Upper lobe of left lung (tissue), 6 donors: ENCODE data around the gene CGA. TPM values are rescaled to one million over a fixed set of nuclear protein-coding genes. Genes with fewer than 3 reads are reported as not detected.
"Not testable (repeated sequence)": the region's sequence is repeated elsewhere in the genome, so short reads cannot be mapped to it uniquely, and the experiment has no call there.

Experiments used
- ATAC-seq, 2 donors: fragments of 200-7000 bp; cut with Tn5 transposase; one replicate each; pipeline ENCODE4 v1.9.1; 2022; ENCODE audit warnings: mild to moderate bottlenecking in 2 of 2, moderate library complexity in 2 of 2; ENCODE audit not compliant: low FRiP score in 2 of 2
- DNase-seq, 2 donors: peaks; one replicate each; pipeline ENCODE4 v3.0.0-alpha.2; 2019 to 2020
- H3K27ac ChIP-seq, 4 donors: fragments of 200-600 bp; sonication (generic); one replicate each; pipeline ENCODE4 v1.5.1; 2016 to 2019
- H3K27me3 ChIP-seq, 4 donors: fragments of 200-600 bp; sonication (generic); one replicate each; pipeline ENCODE4 v1.5.1; 2017 to 2019
- H3K36me3 ChIP-seq, 4 donors: fragments of 200-600 bp; sonication (generic); one replicate each; pipeline ENCODE4 v1.5.1; 2016 to 2019
- H3K4me1 ChIP-seq, 4 donors: fragments of 200-600 bp; sonication (generic); one replicate each; pipeline ENCODE4 v1.5.1; 2018 to 2019
- H3K4me3 ChIP-seq, 4 donors: fragments of 200-600 bp; sonication (generic); one replicate each; pipeline ENCODE4 v1.5.1; 2017 to 2019; ENCODE audit warnings: mild to moderate bottlenecking in 2 of 4, moderate library complexity in 1 of 4
- H3K9me3 ChIP-seq, 4 donors: fragments of 200-600 bp; sonication (generic); one replicate each; pipeline ENCODE4 v1.5.1; 2018 to 2019
- EP300 ChIP-seq, 4 donors: sonication (generic); formaldehyde crosslinking; IDR thresholded peaks; one replicate each; pipeline ENCODE4 v1.5.1; 2017; ENCODE audit warnings: antibody characterized with exemption in 4 of 4, control low read depth in 2 of 4
- POLR2A ChIP-seq, 4 donors: fragments of 450-650 bp; IDR thresholded peaks; one replicate each; pipeline ENCODE4 v1.5.1; 2016 to 2017; ENCODE audit warnings: antibody characterized with exemption in 4 of 4, mild to moderate bottlenecking in 2 of 4
- POLR2AphosphoS5 ChIP-seq, 2 donors: sonication (generic); formaldehyde crosslinking; IDR thresholded peaks; one replicate each; pipeline ENCODE4 v1.5.1; 2017; ENCODE audit warnings: antibody characterized with exemption in 2 of 2
- WGBS, 2 donors: methylation state at CpG; one replicate each; pipeline ENCODE4 v1.1.5; 2017 to 2018; 5-methylcytosine and 5-hydroxymethylcytosine counted together
- total RNA-seq, 6 donors: library from RNA; depleted of rRNA in 4 of 6; stranded (reverse); fragments of >200 nt in 4 of 6; gene quantifications; one replicate each; pipeline versions ENCODE4 v1.1.0 to v1.2.1, GENCODE V29; 2016 to 2021
- TF ChIP-seq, protein P1 (sequence below), 6 experiments: fragments of 450-650 bp in 4 of 6; fragments of 200-600 bp in 2 of 6; sonication (generic) in 2 of 6; IDR thresholded peaks; one replicate each; pipeline ENCODE4 v1.5.1; 2016 to 2019; ENCODE audit warnings: antibody characterized with exemption in 6 of 6
- donor health status: DM: no; HTN: no; CAD: no; lungs with moderate emphysema.
- donor health status: DM: no; HTN: yes; CAD: no; lungs with severe emphysema.

The CGA gene
- not detected for total RNA-seq

DNA sequence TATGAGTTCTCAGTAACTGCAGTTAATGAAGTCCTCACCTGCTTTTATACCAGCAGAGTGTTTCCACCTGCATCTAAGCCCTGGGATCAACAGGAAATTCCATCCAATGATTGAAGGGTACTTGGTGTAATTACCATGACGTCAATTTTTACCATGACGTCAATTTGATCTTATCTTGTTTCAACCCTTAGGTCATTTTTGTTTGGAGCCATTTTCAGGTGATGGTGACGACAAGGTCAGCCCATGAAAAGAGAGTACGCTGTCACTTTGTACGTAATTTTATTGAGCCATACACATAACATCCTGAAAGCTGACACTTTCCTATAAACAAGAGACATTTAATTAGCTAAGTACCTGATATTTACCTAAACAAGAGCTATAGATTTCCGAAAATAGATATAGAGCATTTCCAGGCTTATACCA lies at the start of gene CGA:
Gene CGA, minus strand, starts transcription at position 20 of the 423 bp plus-strand sequence. CDS start 6,906 bp downstream, outside the sequence.
- H3K4me1 ChIP-seq = no peaks in the 10 kb centered on the region
- H3K27ac ChIP-seq = no peak within 1 kb of the TSS
- no peaks in the 10 kb centered on the region for H3K9me3 ChIP-seq
- H3K27me3 ChIP-seq = no peaks in the 10 kb centered on the region
- no peaks in the 10 kb centered on the region for H3K36me3 ChIP-seq
- TF ChIP-seq, protein P1, sequence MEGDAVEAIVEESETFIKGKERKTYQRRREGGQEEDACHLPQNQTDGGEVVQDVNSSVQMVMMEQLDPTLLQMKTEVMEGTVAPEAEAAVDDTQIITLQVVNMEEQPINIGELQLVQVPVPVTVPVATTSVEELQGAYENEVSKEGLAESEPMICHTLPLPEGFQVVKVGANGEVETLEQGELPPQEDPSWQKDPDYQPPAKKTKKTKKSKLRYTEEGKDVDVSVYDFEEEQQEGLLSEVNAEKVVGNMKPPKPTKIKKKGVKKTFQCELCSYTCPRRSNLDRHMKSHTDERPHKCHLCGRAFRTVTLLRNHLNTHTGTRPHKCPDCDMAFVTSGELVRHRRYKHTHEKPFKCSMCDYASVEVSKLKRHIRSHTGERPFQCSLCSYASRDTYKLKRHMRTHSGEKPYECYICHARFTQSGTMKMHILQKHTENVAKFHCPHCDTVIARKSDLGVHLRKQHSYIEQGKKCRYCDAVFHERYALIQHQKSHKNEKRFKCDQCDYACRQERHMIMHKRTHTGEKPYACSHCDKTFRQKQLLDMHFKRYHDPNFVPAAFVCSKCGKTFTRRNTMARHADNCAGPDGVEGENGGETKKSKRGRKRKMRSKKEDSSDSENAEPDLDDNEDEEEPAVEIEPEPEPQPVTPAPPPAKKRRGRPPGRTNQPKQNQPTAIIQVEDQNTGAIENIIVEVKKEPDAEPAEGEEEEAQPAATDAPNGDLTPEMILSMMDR (IDR thresholded peaks at IDR 0.05) = no peak
- TF ChIP-seq POLR2A (IDR thresholded peaks at IDR 0.05) = no peak
- no peak for TF ChIP-seq EP300 (IDR thresholded peaks at IDR 0.05)
- TF ChIP-seq POLR2AphosphoS5 (IDR thresholded peaks at IDR 0.05) = no peak
- no peak within 1 kb of the TSS for H3K4me3 ChIP-seq
- ATAC-seq (no peak), DNase-seq (no peak)
- WGBS, 2 donors = 55 to 56% methylated on average over 6 of the region's 6 CpGs

DNA sequence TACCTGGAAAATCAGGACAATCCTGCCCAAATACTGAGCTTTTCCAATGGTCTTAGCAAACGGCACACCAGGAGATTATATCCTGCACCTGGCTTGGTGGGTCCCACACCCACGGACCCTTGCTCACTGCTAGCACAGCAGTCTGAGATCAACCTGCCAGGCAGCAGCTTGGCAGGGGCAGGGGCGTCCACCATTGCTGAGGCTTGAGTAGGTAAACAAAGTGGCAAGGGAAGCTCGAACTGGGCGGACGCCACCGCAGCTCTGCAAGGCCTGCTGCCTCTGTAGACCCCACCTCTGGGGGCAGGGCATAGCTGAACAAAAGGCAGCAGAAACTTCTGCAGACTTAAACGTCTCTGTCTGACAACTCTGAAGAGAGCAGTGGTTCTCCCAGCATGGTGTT lies 45.0 kb upstream of the CGA start:
- H3K4me1 ChIP-seq, H3K27me3 ChIP-seq, H3K9me3 ChIP-seq, H3K36me3 ChIP-seq, H3K27ac ChIP-seq, ATAC-seq, H3K4me3 ChIP-seq: not testable (repeated sequence)
- DNase-seq = peak in 1 of 2 donors; percentile 42
- WGBS, 2 donors = 84 to 91% methylated on average over 7 to 8 of the region's 8 CpGs

DNA sequence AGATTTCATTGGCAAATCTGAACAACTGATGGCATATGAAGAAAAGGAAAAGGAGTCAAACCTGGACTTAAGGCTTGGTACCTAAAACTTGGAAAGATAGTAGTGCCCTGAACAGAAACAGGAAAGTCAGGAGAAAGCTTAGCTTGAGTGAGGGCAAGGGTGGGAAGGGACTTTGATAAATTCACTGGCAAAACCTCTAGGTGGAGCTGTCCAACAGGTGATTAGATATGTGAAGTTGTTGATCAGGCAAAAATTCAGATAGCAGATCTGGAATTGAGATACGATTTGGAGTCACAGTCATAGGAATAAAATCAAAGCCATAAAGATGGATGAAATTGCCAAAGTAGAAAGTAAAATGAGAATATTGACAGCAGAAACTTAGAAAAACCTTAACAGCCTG lies 44.3 kb upstream of the CGA start:
- WGBS, 2 donors = 10% methylated on average over 1 of the region's 1 CpG
- H3K36me3 ChIP-seq = no peaks in the 10 kb centered on the region
- no peak overlapping the region for H3K27ac ChIP-seq
- peak; percentile 72 to 84 for ATAC-seq
- H3K9me3 ChIP-seq = no peaks in the 10 kb centered on the region
- TF ChIP-seq POLR2A (IDR thresholded peaks at IDR 0.05) (no peak), EP300 (IDR thresholded peaks at IDR 0.05) (no peak), POLR2AphosphoS5 (IDR thresholded peaks at IDR 0.05) (no peak)
- TF ChIP-seq, protein P1 (IDR thresholded peaks at IDR 0.05) = peak; percentile 61 to 83 (median 78)
- H3K27me3 ChIP-seq = no peaks in the 10 kb centered on the region
- H3K4me1 ChIP-seq = peaks cover 0 to 5% (median 0%) of the 10 kb centered on the region in 4 donors
- no peak overlapping the region for H3K4me3 ChIP-seq
- no peak for DNase-seq

DNA sequence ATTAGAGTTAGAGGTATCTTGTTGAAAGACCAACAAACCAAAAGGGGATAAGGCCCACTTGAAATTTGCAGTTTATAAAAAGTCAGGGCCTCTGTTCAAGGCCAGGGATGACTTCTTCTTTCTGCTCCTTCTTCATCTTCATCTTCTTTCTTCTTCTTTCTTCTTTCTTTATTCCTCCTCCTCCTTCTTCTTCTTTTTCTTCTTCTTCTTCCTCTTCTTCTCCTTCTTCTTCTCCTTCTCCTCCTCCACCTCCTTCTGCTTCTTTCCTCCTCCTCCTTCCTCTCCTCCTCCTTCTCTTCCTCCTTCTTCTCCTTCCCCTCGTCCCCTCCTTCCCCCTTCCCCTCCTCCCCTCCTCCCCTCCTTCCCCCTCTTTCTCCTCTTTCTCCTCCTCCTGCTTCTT lies 42.1 kb upstream of the CGA start:
- peaks cover 0 to 5% (median 0%) of the 10 kb centered on the region in 4 donors for H3K4me1 ChIP-seq
- no peaks in the 10 kb centered on the region for H3K9me3 ChIP-seq
- TF ChIP-seq POLR2A (IDR thresholded peaks at IDR 0.05) = no peak
- TF ChIP-seq, protein P1 (IDR thresholded peaks at IDR 0.05) = no peak
- TF ChIP-seq POLR2AphosphoS5 (IDR thresholded peaks at IDR 0.05) = no peak
- no peak for TF ChIP-seq EP300 (IDR thresholded peaks at IDR 0.05)
- H3K36me3 ChIP-seq = no peaks in the 10 kb centered on the region
- ATAC-seq (no peak), DNase-seq (no peak)
- H3K27me3 ChIP-seq = no peaks in the 10 kb centered on the region
- 26 to 56% methylated on average over 1 of the region's 1 CpG for WGBS, 2 donors
- no peak overlapping the region for H3K27ac ChIP-seq
- H3K4me3 ChIP-seq = no peak overlapping the region

DNA sequence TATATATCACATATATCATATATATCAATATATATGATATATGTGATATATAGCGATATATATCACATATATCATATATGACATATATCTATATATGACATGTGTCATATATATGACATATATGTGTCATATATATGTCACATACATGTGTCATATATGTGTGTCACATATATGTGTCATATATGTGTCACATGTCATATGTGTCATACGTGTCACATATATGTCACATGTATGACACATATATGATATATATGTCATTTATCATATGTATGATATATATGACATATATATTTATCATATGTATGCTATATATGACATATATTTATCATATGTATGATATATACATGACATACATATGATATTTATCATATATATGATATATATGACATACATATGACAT lies 32.8 kb upstream of the CGA start:
- H3K4me1 ChIP-seq = no peaks in the 10 kb centered on the region
- ATAC-seq = no peak
- TF ChIP-seq POLR2A (IDR thresholded peaks at IDR 0.05) (no peak), POLR2AphosphoS5 (IDR thresholded peaks at IDR 0.05) (no peak), EP300 (IDR thresholded peaks at IDR 0.05) (no peak)
- TF ChIP-seq, protein P1 (IDR thresholded peaks at IDR 0.05) = no peak
- H3K27me3 ChIP-seq = peaks cover 0 to 3% (median 0%) of the 10 kb centered on the region in 4 donors
- DNase-seq = no peak
- no peak overlapping the region for H3K27ac ChIP-seq
- H3K9me3 ChIP-seq = no peaks in the 10 kb centered on the region
- no peaks in the 10 kb centered on the region for H3K36me3 ChIP-seq
- 90 to 92% methylated on average over 2 of the region's 2 CpGs for WGBS, 2 donors
- H3K4me3 ChIP-seq = no peak overlapping the region
